Lower leg skin (tissue), 3 donors: ENCODE measurements around the gene TXNRD3.

Experiments
- POLR2A ChIP-seq, 2 donors: fragments of 450-650 bp; IDR thresholded peaks; one replicate each; pipeline ENCODE4 v1.6.1; 2016 to 2017; ENCODE audit warnings: antibody characterized with exemption in 2 of 2, mild to moderate bottlenecking in 1 of 2, moderate library complexity in 1 of 2
- TF ChIP-seq, protein P1 (sequence below), 3 donors: fragments of 450-650 bp; IDR thresholded peaks; one replicate each; pipeline ENCODE4 v1.5.1; 2016; ENCODE audit warnings: antibody characterized with exemption in 3 of 3, mild to moderate bottlenecking in 3 of 3, moderate library complexity in 2 of 3

GRCh38 chr3:126621171-126621570 is 33.8 kb downstream of the TXNRD3 start:
- TF ChIP-seq POLR2A (IDR thresholded peaks at IDR 0.05): no peak
- TF ChIP-seq, protein P1, sequence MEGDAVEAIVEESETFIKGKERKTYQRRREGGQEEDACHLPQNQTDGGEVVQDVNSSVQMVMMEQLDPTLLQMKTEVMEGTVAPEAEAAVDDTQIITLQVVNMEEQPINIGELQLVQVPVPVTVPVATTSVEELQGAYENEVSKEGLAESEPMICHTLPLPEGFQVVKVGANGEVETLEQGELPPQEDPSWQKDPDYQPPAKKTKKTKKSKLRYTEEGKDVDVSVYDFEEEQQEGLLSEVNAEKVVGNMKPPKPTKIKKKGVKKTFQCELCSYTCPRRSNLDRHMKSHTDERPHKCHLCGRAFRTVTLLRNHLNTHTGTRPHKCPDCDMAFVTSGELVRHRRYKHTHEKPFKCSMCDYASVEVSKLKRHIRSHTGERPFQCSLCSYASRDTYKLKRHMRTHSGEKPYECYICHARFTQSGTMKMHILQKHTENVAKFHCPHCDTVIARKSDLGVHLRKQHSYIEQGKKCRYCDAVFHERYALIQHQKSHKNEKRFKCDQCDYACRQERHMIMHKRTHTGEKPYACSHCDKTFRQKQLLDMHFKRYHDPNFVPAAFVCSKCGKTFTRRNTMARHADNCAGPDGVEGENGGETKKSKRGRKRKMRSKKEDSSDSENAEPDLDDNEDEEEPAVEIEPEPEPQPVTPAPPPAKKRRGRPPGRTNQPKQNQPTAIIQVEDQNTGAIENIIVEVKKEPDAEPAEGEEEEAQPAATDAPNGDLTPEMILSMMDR (IDR thresholded peaks at IDR 0.05): no peak
